ENCODE data around the gene SRGAP3. TPM values are rescaled to one million over a fixed set of nuclear protein-coding genes. Genes with fewer than 3 reads are reported as not detected.

Gene SRGAP3
- total and polyA plus RNA-seq, 10 of the 15 experiments (the other 5 are each of a cell fraction or from before 2014, with no cell fraction given), result 0.32 to 1.7 (median 0.99) TPM

DNA sequence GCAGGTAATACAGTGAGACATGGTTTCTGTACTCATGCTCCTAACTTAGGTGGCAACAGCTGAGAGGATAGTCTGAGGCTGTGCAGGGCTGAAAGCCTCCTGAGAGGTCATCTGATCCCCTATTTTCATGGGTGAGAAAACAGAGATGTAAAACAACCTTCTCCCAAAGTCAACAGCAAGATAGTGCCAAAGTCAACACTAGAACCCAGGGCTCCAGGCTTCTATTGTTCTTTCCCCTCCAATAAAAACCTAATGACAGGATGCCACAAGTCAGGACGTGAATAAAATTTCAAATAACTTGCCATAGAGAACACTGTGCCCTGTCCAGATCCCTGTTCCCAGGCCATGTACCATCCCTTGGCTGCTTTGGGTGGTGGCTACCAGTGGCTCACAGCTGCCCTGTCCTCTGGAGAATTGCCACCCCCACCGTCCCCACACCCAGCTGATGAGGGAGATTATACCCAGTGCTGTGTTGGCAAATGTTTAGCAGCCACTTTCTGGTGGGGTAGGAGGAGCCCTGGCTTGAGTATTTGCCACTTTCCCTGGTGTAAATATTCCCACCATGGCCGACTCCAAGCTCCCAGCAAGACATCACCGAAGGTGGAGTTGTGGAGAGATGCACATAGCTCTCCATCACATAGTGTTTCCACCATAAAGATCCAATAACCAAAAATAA, 54.8 kb downstream of the SRGAP3 start (continued):
- TF ChIP-seq, protein P1, sequence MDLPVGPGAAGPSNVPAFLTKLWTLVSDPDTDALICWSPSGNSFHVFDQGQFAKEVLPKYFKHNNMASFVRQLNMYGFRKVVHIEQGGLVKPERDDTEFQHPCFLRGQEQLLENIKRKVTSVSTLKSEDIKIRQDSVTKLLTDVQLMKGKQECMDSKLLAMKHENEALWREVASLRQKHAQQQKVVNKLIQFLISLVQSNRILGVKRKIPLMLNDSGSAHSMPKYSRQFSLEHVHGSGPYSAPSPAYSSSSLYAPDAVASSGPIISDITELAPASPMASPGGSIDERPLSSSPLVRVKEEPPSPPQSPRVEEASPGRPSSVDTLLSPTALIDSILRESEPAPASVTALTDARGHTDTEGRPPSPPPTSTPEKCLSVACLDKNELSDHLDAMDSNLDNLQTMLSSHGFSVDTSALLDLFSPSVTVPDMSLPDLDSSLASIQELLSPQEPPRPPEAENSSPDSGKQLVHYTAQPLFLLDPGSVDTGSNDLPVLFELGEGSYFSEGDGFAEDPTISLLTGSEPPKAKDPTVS (IDR thresholded peaks at IDR 0.05; ENCODE audit: low read depth, low read length), result no peak
- no peak for TF ChIP-seq JUNB (IDR thresholded peaks at IDR 0.05)

DNA sequence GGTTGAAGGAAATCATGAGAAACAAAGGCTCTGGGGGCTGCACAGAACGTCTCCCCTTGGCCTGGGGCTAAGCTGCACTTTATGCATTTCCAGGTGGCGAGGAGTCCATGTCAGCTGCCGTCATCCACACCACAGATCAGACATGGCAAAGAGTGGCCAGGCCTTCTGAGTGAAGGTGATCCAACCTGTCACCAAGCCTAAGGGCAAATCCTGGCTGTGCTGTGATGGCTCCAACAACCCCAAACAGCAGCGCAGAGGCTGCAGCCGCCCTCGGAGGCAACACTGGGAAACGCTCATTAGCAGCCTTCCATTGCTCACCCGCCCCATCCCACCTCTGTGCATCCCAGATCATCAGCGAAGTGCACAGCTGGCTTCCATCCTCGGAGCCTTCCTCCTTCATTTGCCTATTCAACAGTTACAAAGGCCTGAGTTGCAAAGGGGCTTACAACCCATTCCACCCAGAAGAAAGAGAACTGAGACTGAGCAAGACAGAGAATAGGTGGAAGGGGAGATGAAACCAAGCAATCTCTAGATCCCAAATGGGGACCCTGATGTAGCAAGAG, 55.7 kb downstream of the SRGAP3 start:
- DNase-seq (ENCODE audit: low read depth, low spot score), result no peak
- no peak overlapping the region for H3K9ac ChIP-seq (ENCODE audit: control insufficient read depth, insufficient read depth, low read length)
- FAIRE-seq, result no peak
- 69% methylated on average over 10 of the region's 10 CpGs for WGBS (ENCODE audit: insufficient coverage, insufficient replicate concordance, low lambda C conversion rate, missing lambda C conversion rate)
- ChIA-PET POLR2A (no interaction called here), SMC1A (ENCODE audit: uncharacterized antibody, unreplicated experiment) (no interaction called here), RAD21 (ENCODE audit: unreplicated experiment) (no interaction called here), CTCF (no interaction called here)
- no peak for ATAC-seq
- in situ Hi-C loops (cut with MboI), result no loop called here
- no peaks in the 10 kb centered on the region for H3K4me1 ChIP-seq (ENCODE audit: control insufficient read depth, insufficient read depth, low read length)
- H3K79me2 ChIP-seq (ENCODE audit: control insufficient read depth, insufficient read depth, low read length), result no peaks in the 10 kb centered on the region
- no peaks in the 10 kb centered on the region for H4K20me1 ChIP-seq (ENCODE audit: control insufficient read depth, insufficient read depth)
- no TSS peak for BruUV-seq (replicated peaks)
- no peak overlapping the region for H2AFZ ChIP-seq (ENCODE audit: control insufficient read depth, low read depth, low read length)
- no peak overlapping the region for H3K4me3 ChIP-seq
- intact Hi-C loops (cut with micrococcal nuclease; ENCODE audit: unreplicated experiment), result no loop called here
- peaks cover 0 to 1% of the 10 kb centered on the region in 2 experiments; a peak in 1 of 4 replicates for H3K27me3 ChIP-seq (replicated peaks in 1 of 2; ENCODE audit: control insufficient read depth in 2 of 2, insufficient read depth in 2 of 2, low read length in 1 of 2)
- TF ChIP-seq PAX5 (IDR thresholded peaks at IDR 0.05; ENCODE audit: borderline replicate concordance, low read depth, low read length) (no peak), SMC3 (IDR thresholded peaks at IDR 0.05; ENCODE audit: borderline replicate concordance, low read length) (no peak), JUND (IDR thresholded peaks at IDR 0.05; ENCODE audit: low read depth, low read length) (no peak), BMI1 (IDR thresholded peaks at IDR 0.05; ENCODE audit: borderline replicate concordance) (no peak), ZNF274 (IDR thresholded peaks at IDR 0.05; ENCODE audit: insufficient read depth, insufficient read length) (no peak), SREBF1 (IDR thresholded peaks at IDR 0.05; ENCODE audit: low read length) (no peak), NFIC (IDR thresholded peaks at IDR 0.05; ENCODE audit: low read depth, low read length) (no peak), HCFC1 (IDR thresholded peaks at IDR 0.05; ENCODE audit: low read length) (no peak)
- TF ChIP-seq, protein P2, sequence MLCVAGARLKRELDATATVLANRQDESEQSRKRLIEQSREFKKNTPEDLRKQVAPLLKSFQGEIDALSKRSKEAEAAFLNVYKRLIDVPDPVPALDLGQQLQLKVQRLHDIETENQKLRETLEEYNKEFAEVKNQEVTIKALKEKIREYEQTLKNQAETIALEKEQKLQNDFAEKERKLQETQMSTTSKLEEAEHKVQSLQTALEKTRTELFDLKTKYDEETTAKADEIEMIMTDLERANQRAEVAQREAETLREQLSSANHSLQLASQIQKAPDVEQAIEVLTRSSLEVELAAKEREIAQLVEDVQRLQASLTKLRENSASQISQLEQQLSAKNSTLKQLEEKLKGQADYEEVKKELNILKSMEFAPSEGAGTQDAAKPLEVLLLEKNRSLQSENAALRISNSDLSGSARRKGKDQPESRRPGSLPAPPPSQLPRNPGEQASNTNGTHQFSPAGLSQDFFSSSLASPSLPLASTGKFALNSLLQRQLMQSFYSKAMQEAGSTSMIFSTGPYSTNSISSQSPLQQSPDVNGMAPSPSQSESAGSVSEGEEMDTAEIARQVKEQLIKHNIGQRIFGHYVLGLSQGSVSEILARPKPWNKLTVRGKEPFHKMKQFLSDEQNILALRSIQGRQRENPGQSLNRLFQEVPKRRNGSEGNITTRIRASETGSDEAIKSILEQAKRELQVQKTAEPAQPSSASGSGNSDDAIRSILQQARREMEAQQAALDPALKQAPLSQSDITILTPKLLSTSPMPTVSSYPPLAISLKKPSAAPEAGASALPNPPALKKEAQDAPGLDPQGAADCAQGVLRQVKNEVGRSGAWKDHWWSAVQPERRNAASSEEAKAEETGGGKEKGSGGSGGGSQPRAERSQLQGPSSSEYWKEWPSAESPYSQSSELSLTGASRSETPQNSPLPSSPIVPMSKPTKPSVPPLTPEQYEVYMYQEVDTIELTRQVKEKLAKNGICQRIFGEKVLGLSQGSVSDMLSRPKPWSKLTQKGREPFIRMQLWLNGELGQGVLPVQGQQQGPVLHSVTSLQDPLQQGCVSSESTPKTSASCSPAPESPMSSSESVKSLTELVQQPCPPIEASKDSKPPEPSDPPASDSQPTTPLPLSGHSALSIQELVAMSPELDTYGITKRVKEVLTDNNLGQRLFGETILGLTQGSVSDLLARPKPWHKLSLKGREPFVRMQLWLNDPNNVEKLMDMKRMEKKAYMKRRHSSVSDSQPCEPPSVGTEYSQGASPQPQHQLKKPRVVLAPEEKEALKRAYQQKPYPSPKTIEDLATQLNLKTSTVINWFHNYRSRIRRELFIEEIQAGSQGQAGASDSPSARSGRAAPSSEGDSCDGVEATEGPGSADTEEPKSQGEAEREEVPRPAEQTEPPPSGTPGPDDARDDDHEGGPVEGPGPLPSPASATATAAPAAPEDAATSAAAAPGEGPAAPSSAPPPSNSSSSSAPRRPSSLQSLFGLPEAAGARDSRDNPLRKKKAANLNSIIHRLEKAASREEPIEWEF (IDR thresholded peaks at IDR 0.05; ENCODE audit: insufficient replicate concordance, low read depth, low read length), result no peak
- no peak overlapping the region for H3K4me2 ChIP-seq (ENCODE audit: control insufficient read depth, insufficient read depth)
- no peaks in the 10 kb centered on the region for H3K9me3 ChIP-seq (replicated peaks; ENCODE audit: control insufficient read depth, insufficient read depth, low read length)
- H3K36me3 ChIP-seq (ENCODE audit: control insufficient read depth in 2 of 2, insufficient read depth in 2 of 2, low read length in 1 of 2), result no peaks in the 10 kb centered on the region
- no peak overlapping the region for H3K27ac ChIP-seq (ENCODE audit: control insufficient read depth, insufficient read depth)
